ENCODE results near the gene FATE1. TPM values are rescaled to one million over a fixed set of nuclear protein-coding genes. Genes with fewer than 3 reads are reported as not detected.

The FATE1 gene
- total RNA-seq, 2 experiments from 2014 or later = not detected

DNA sequence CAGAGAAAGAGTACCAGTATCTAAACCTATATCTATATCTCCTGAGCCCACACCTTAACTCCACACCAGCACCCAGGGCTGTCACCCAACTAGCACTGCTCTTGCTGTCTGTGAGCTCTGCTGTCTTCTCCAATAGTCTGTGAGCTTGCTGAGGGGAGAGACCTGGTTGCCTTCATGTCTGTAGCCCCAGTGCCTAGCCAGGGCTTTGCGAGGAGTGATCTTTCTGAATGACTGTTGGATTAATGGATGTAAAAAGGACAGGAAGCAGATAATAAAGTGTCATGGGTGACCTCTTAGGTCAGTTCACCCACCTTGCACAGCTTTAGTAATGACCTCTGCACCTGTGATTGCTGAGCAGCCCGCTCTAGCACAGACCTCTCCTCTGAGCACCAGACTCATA lies 49.2 kb downstream of the FATE1 start:
- Histone ChIP-seq H3K4me3 (ENCODE audit: low read length) (no peak overlapping the region), H3K36me3 (ENCODE audit: insufficient read depth, low read length) (no peaks in the 10 kb centered on the region), H3K9me3 (ENCODE audit: control insufficient read depth in 1 of 2, insufficient read depth in 1 of 2, low read length in 2 of 2) (no peaks in the 10 kb centered on the region), H3K27me3 (ENCODE audit: control insufficient read depth in 1 of 2, insufficient read depth in 2 of 2, low read length in 2 of 2) (no peaks in the 10 kb centered on the region), H3K4me1 (ENCODE audit: insufficient read depth, low read length) (no peaks in the 10 kb centered on the region), H3K27ac (ENCODE audit: low read depth in 1 of 2, low read length in 2 of 2) (no peak overlapping the region)
- Mint-ChIP-seq H3K27me3 (no peaks in the 10 kb centered on the region), H3K9me3 (no peaks in the 10 kb centered on the region), H3K4me1 (ENCODE audit: low read depth) (no peaks in the 10 kb centered on the region), H3K27ac (no peak overlapping the region), H3K4me3 (no peak overlapping the region), H3K36me3 (ENCODE audit: low read depth) (no peaks in the 10 kb centered on the region)
- TF ChIP-seq, protein P1, sequence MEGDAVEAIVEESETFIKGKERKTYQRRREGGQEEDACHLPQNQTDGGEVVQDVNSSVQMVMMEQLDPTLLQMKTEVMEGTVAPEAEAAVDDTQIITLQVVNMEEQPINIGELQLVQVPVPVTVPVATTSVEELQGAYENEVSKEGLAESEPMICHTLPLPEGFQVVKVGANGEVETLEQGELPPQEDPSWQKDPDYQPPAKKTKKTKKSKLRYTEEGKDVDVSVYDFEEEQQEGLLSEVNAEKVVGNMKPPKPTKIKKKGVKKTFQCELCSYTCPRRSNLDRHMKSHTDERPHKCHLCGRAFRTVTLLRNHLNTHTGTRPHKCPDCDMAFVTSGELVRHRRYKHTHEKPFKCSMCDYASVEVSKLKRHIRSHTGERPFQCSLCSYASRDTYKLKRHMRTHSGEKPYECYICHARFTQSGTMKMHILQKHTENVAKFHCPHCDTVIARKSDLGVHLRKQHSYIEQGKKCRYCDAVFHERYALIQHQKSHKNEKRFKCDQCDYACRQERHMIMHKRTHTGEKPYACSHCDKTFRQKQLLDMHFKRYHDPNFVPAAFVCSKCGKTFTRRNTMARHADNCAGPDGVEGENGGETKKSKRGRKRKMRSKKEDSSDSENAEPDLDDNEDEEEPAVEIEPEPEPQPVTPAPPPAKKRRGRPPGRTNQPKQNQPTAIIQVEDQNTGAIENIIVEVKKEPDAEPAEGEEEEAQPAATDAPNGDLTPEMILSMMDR (IDR thresholded peaks at IDR 0.05) = no peak
- ChIA-PET CTCF (no interaction called here), POLR2A (no interaction called here)
- no peak for ATAC-seq (ENCODE audit: poor library complexity)
- intact Hi-C loops (cut with DNase I, micrococcal nuclease) = no loop called here
- DNase-seq = no peak

DNA sequence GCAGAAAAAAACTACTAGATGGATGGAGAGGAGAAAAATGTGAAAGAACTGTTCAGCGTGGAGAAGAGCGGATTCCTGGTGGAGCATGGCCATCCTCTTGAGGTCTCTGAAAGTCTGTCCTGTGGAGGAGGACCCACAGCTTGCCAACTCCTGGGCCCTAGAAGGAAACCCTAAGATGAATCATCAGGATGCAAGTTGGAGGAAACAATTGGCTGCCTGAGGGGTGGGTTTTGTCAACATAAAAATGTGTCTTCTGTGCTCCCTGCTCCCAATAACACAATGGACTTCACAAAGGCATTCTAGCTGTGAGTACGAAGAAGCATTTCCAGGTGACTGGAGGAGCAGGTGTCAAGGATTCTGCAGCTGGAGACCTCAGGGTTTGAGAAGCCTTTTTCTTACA lies 55.9 kb downstream of the FATE1 start:
- no peak for ATAC-seq (ENCODE audit: poor library complexity)
- no peaks in the 10 kb centered on the region for H3K4me1 Mint-ChIP-seq (ENCODE audit: low read depth)
- no peaks in the 10 kb centered on the region for H3K36me3 Mint-ChIP-seq (ENCODE audit: low read depth)
- Histone ChIP-seq H3K4me3 (ENCODE audit: low read length) (no peak overlapping the region), H3K27me3 (ENCODE audit: control insufficient read depth in 1 of 2, insufficient read depth in 2 of 2, low read length in 2 of 2) (no peaks in the 10 kb centered on the region), H3K4me1 (ENCODE audit: insufficient read depth, low read length) (no peaks in the 10 kb centered on the region), H3K36me3 (ENCODE audit: insufficient read depth, low read length) (no peaks in the 10 kb centered on the region), H3K27ac (ENCODE audit: low read depth in 1 of 2, low read length in 2 of 2) (no peak overlapping the region), H3K9me3 (ENCODE audit: control insufficient read depth in 1 of 2, insufficient read depth in 1 of 2, low read length in 2 of 2) (no peaks in the 10 kb centered on the region)
- H3K4me3 Mint-ChIP-seq = no peak overlapping the region
- H3K27me3 Mint-ChIP-seq = no peaks in the 10 kb centered on the region
- CTCF ChIA-PET = no interaction called here
- intact Hi-C loops (cut with DNase I, micrococcal nuclease) = no loop called here
- no peak overlapping the region for H3K27ac Mint-ChIP-seq
- POLR2A ChIA-PET = no interaction called here
- DNase-seq = no peak
- TF ChIP-seq, protein P1 (IDR thresholded peaks at IDR 0.05) = no peak
- H3K9me3 Mint-ChIP-seq = no peaks in the 10 kb centered on the region

Other genes starting within 250 kb of the FATE1 start
- not detected for gene PASD1, start 152.4 kb upstream of the FATE1 start, total RNA-seq
- gene PRRG3, start 20.6 kb upstream of the FATE1 start, total RNA-seq = not detected
- not detected for gene CNGA2, start 18.7 kb downstream of the FATE1 start, total RNA-seq
- not detected for gene MAGEA4, start 196.9 kb downstream of the FATE1 start, total RNA-seq

All from CD4-positive, alpha-beta T cell (primary cell).